ENCODE data around the gene AP2A1. TPM values are rescaled to one million over a fixed set of nuclear protein-coding genes. Genes with fewer than 3 reads are reported as not detected.
"Not testable (repeated sequence)": the region's sequence is repeated elsewhere in the genome, so short reads cannot be mapped to it uniquely, and the experiment has no call there.

AP2A1 gene
- polyA plus RNA-seq, 4 donors: 48.7 to 68.2 (median 52.9) TPM

- DNase-seq (ENCODE audit: low read depth in 4 of 4, low spot score in 3 of 4): no peak
Measured at GRCh38 chr19:49809160-49809940, 42.5 kb downstream of the AP2A1 start.

GRCh38 chr19:49809941-49810389 is 43.2 kb downstream of the AP2A1 start:
- DNase-seq (ENCODE audit: low read depth in 4 of 4, low spot score in 3 of 4): no peak

GRCh38 chr19:49811328-49811727 is 44.5 kb downstream of the AP2A1 start:
- no peak for DNase-seq (ENCODE audit: low read depth in 4 of 4, low spot score in 3 of 4)

- no peak for DNase-seq (ENCODE audit: low read depth in 4 of 4, low spot score in 3 of 4)
Measured at GRCh38 chr19:49812452-49812996, 45.7 kb downstream of the AP2A1 start.

- peak; percentile 94 to 97 (median 97) for DNase-seq (ENCODE audit: low read depth in 4 of 4, low spot score in 3 of 4)
Measured at GRCh38 chr19:49812997-49813861, 46.4 kb downstream of the AP2A1 start, which contains the start of gene FUZ. Gene FUZ, minus strand, starts transcription at chr19:49813292. Its CDS starts 186 bp downstream, at chr19:49813106.

- DNase-seq (ENCODE audit: low read depth in 4 of 4, low spot score in 3 of 4): no peak
Measured at GRCh38 chr19:49814010-49814409, 47.2 kb downstream of the AP2A1 start.

- no peak for DNase-seq (ENCODE audit: low read depth in 4 of 4, low spot score in 3 of 4)
Measured at GRCh38 chr19:49816590-49816989, 49.8 kb downstream of the AP2A1 start.

- DNase-seq (ENCODE audit: low read depth in 4 of 4, low spot score in 3 of 4): peak; percentile 74 to 92 (median 82)
Measured at GRCh38 chr19:49817964-49818648, 51.3 kb downstream of the AP2A1 start, which contains the start of gene MED25. Gene MED25, plus strand, starts transcription at chr19:49818289. Its CDS starts 53 bp downstream, at chr19:49818342.

- DNase-seq (ENCODE audit: low read depth in 4 of 4, low spot score in 3 of 4): no peak
Measured at GRCh38 chr19:49818649-49819370, 52.0 kb downstream of the AP2A1 start.

- DNase-seq (ENCODE audit: low read depth in 4 of 4, low spot score in 3 of 4): not testable (repeated sequence)
Measured at GRCh38 chr19:49819452-49820115, 52.8 kb downstream of the AP2A1 start.

- DNase-seq (ENCODE audit: low read depth in 4 of 4, low spot score in 3 of 4): no peak
Measured at GRCh38 chr19:49820125-49820524, 53.3 kb downstream of the AP2A1 start.

GRCh38 chr19:49823472-49823871 is 56.7 kb downstream of the AP2A1 start:
- DNase-seq (ENCODE audit: low read depth in 4 of 4, low spot score in 3 of 4): no peak

GRCh38 chr19:49824662-49825061 is 57.9 kb downstream of the AP2A1 start:
- no peak for DNase-seq (ENCODE audit: low read depth in 4 of 4, low spot score in 3 of 4)

GRCh38 chr19:49827034-49827433 is 60.2 kb downstream of the AP2A1 start:
- DNase-seq (ENCODE audit: low read depth in 4 of 4, low spot score in 3 of 4): no peak

- no peak for DNase-seq (ENCODE audit: low read depth in 4 of 4, low spot score in 3 of 4)
Measured at GRCh38 chr19:49829200-49829599, 62.4 kb downstream of the AP2A1 start.

GRCh38 chr19:49829721-49830120 is 62.9 kb downstream of the AP2A1 start:
- DNase-seq (ENCODE audit: low read depth in 4 of 4, low spot score in 3 of 4): no peak

GRCh38 chr19:49830766-49831165 is 64.0 kb downstream of the AP2A1 start:
- no peak for DNase-seq (ENCODE audit: low read depth in 4 of 4, low spot score in 3 of 4)

GRCh38 chr19:49831592-49831991 is 64.8 kb downstream of the AP2A1 start:
- DNase-seq (ENCODE audit: low read depth in 4 of 4, low spot score in 3 of 4): no peak

- no peak for DNase-seq (ENCODE audit: low read depth in 4 of 4, low spot score in 3 of 4)
Measured at GRCh38 chr19:49832556-49832955, 65.8 kb downstream of the AP2A1 start.
